Measurements from ENCODE around the gene AP2A2.

DNA sequence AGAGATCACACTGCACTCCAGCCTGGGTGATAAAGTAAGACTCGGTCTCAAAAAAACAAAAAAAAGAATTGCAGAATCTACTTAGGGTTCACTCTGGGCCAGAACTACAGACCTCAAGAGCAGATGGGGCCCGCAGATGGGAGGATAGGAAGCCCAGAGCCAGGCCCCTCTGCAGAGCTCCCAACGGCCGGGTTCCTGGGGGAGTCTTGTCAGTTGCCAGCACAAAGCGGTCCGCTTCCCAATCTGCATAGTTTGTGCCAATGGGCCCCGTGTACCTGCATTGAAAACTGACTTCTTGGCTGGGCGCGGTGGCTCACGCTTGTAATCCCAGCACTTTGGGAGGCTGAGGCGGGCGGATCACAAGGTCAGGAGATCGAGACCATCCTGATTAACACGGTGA lies 13.4 kb upstream of the AP2A2 start:
- TF ChIP-seq, protein P1, sequence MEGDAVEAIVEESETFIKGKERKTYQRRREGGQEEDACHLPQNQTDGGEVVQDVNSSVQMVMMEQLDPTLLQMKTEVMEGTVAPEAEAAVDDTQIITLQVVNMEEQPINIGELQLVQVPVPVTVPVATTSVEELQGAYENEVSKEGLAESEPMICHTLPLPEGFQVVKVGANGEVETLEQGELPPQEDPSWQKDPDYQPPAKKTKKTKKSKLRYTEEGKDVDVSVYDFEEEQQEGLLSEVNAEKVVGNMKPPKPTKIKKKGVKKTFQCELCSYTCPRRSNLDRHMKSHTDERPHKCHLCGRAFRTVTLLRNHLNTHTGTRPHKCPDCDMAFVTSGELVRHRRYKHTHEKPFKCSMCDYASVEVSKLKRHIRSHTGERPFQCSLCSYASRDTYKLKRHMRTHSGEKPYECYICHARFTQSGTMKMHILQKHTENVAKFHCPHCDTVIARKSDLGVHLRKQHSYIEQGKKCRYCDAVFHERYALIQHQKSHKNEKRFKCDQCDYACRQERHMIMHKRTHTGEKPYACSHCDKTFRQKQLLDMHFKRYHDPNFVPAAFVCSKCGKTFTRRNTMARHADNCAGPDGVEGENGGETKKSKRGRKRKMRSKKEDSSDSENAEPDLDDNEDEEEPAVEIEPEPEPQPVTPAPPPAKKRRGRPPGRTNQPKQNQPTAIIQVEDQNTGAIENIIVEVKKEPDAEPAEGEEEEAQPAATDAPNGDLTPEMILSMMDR (IDR thresholded peaks at IDR 0.05 in 4 of 5, conservative IDR thresholded peaks at IDR 0.05 in 1 of 5) = no peak
- no peak for TF ChIP-seq POLR2A (IDR thresholded peaks at IDR 0.05)
